Retinal pigment epithelial cell (primary cell): Measurements from ENCODE around the gene DDOST.
"Not testable (repeated sequence)": the region's sequence is repeated elsewhere in the genome, so short reads cannot be mapped to it uniquely, and the experiment has no call there.

Source experiments
- DNase-seq: peaks from one replicate; pipeline ENCODE4 v3.0.0-alpha.2; 2010; ENCODE audit warnings: low read depth
- H3K4me3 ChIP-seq: 2 replicates; pipeline ENCODE4 v1.5.1; 2011; ENCODE audit warnings: mild to moderate bottlenecking, low read length, control low read depth, moderate library complexity
- TF ChIP-seq, protein P1 (sequence below): conservative IDR thresholded peaks from 2 replicates; pipeline ENCODE4 v1.5.1; 2011; ENCODE audit warnings: low read depth, low read length, control low read depth, inconsistent platforms

Gene DDOST

DNA sequence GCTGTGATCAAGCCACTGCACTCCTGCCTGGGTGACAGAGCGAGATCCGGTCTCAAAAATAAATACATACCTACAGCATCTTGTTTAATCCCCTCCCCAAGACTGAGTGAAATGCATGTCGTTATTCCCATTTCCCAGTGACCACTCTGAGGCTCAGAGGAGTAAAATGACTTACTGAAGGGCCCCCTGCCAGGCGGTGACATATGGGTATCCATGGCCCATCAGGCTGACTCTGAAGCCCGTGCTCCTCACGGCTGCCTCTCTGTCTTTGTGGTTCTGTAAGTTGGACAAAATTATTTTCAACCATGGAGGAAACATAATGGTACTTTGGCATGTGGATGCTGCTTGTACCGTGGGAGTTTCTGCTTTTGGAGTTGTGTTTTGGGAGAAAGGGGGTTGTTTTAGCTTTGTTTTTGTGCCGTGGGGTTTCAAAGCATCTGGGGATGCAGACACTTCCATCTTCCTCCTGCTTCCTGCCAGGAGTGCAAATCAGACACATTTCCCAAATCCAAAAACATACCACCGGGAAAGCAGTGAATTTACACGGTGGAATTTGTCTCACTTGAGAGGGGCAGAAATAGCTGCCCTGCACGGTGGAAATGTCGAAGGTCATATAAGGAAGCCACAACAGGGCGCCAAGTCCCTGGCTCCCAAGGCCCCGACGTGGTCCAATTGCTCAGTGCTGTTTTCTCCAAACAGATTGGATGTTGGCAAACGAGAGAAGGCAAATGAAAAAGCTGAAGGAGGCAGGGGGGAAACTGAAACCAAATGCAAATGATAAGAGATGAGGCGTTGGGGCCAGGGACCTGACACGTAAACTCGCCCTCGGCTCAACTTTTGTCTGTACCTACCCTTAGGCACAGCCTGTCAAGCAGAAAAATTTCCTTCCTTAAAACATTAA lies 45.0 kb downstream of the DDOST start:
- no peak for DNase-seq
- TF ChIP-seq, protein P1, sequence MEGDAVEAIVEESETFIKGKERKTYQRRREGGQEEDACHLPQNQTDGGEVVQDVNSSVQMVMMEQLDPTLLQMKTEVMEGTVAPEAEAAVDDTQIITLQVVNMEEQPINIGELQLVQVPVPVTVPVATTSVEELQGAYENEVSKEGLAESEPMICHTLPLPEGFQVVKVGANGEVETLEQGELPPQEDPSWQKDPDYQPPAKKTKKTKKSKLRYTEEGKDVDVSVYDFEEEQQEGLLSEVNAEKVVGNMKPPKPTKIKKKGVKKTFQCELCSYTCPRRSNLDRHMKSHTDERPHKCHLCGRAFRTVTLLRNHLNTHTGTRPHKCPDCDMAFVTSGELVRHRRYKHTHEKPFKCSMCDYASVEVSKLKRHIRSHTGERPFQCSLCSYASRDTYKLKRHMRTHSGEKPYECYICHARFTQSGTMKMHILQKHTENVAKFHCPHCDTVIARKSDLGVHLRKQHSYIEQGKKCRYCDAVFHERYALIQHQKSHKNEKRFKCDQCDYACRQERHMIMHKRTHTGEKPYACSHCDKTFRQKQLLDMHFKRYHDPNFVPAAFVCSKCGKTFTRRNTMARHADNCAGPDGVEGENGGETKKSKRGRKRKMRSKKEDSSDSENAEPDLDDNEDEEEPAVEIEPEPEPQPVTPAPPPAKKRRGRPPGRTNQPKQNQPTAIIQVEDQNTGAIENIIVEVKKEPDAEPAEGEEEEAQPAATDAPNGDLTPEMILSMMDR: no peak
- no peak overlapping the region for H3K4me3 ChIP-seq

DNA sequence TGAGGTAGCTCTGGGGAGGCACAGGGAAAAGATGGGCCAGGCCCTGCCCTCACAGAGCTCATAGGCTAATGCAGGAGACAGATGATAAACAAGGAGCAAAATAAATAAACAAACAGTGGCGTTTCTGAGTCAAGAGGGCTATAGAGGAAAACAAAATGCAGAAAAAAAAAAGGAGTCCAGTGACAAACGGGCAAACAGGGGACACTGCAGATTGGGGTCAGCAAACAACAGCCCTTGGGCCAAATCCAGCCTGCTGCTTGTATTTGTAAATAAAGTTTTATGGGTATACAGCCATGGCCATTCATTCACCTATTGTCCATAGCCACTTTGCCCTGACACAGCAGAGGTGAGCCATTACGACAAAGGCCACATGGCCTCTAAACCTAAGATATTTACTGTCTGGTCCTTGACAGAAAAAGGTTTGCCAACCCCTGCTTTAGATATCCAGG lies 47.0 kb downstream of the DDOST start:
- TF ChIP-seq, protein P1: no peak

DNA sequence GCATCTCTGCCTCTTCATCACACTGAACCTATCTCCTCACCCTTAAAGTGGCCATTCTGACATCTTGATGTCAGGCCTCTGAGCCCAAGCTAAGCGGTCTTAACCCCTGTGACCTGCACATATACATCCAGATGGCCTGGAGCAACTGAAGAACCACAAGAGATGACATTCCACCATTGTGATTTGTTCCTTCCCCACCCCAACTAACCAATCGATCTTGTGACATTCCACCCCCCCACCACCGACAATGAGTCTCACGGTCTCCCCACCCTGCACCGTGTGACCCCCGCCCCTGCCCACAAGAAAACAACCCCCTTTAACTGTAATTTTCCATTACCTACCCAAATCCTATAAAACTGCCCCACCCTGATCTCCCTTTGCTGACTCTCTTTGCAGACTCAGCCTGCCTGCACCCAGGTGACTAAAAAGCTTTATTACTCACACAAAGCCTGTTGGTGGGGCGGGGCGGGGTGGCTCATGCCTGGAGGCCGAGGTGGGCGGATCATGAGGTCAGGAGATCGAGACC lies 48.9 kb downstream of the DDOST start:
- no peak for DNase-seq
- no peak overlapping the region for H3K4me3 ChIP-seq
- TF ChIP-seq, protein P1: no peak

More for the DNA sequence above, 47.0 kb downstream of the DDOST start:
- no peak for DNase-seq
- no peak overlapping the region for H3K4me3 ChIP-seq

DNA sequence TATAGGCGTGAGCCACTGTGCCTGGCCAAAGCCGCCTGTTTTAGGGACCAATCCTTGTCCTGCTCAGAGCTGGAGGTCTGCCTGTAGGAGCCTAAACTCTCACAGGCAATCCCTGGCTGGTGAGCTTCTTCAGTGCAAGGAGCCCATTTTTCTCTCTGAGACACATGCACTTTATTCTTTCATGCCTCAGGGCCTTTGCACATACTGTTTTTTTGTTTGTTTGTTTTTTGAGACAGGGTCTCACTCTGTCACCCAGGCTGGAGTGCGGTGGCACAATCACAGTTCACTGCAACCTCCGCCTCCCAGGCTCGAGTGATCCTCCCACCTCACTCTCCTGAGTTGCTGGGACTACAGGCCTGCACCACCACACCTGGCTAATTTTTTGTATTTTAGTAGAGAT lies 49.5 kb downstream of the DDOST start:
- DNase-seq: no peak
- no peak overlapping the region for H3K4me3 ChIP-seq
- TF ChIP-seq, protein P1: no peak

DNA sequence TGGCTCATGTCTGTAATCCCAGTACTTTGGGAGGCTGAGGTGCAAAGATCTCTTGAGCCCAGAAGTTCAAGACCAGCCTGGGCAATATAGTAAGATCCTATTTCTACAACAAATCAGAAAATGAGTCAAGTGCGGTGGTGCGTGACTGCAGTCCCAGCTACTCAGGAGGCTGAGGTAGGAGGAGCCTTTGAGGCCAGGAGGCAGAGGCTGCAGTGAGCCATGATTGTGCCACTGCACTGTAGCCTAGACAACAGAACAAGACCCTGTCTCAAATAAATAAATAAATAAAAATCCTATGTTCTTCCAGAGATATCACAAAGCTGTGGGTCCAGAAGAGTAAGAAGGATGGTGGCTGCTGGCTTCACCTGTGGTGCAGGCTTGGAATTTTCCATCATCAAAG lies 50.2 kb downstream of the DDOST start:
- TF ChIP-seq, protein P1: no peak
- H3K4me3 ChIP-seq: no peak overlapping the region
- no peak for DNase-seq

DNA sequence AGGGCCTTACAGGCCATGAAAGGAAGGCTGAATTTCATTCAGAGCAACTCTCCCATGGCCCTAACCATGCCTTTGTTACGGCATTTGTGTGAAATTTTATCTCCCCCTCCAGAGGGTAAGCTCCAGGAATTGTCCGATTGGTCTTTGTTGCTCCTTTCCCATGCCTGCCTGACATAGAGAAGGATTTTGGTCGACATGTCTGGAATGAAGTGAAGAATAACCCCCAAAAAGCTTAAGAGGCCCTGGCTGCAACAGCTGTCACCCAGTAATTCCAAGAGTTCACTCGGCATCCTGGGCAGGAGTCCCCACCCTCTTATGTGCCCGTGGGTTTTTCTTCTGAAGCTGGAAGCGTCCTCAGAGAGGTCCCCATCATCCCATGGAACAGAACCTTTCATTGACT lies 51.6 kb downstream of the DDOST start:
- no peak for DNase-seq
- H3K4me3 ChIP-seq: no peak overlapping the region
- TF ChIP-seq, protein P1: no peak

DNA sequence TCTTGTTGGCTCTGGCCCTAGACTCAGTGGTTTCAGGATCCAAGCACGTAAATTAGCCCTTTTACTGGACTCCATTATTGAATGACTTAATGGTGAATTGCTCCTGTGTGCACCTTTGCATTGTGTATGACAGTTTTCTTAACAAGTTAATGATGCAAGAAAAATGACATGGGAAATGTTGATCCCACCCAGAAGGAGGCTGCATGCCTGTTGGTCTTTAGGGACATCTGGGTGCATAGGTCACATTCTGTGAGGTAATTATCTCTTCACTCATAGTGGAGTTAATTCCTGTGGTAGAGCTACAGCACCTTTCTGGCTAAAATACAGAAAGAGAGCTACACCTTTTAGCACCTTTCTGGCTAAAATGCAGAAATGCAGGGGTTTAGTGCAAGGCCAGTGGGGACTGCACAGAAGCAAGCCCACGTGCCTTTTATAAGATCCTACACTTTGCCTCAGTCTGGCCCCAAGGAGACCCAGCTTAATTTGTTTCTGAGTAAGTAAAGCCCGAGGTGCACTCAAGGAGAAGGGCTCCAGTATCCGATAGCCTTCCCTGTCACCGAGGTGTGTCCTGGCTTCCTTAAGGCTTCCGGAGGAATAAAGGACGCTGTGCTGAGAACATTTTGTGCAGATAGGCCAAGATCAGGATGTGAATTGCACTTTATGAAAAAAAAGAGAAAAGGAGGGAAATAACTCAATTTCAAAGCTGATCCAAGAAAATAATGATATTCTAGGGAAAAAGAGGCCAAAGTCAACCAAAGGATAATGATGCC lies 54.2 kb downstream of the DDOST start:
- not testable (repeated sequence) for DNase-seq, H3K4me3 ChIP-seq
